Parietal lobe (tissue), 2 donors: ENCODE results near the gene WBP4. TPM values are rescaled to one million over a fixed set of nuclear protein-coding genes. Genes with fewer than 3 reads are reported as not detected.

Source experiments
- small RNA-seq: library from RNA; depleted of rRNA; stranded (forward); fragments of <200 nt; gene quantifications from one replicate; pipeline ENCODE3, GENCODE V24; 2014; ENCODE audit warnings: low replicate concordance
- total RNA-seq: library from RNA; depleted of rRNA; stranded (reverse); fragments of >200 nt; gene quantifications from one replicate; pipeline ENCODE4 v1.2.3, GENCODE V29; 2014

The WBP4 gene, protein sequence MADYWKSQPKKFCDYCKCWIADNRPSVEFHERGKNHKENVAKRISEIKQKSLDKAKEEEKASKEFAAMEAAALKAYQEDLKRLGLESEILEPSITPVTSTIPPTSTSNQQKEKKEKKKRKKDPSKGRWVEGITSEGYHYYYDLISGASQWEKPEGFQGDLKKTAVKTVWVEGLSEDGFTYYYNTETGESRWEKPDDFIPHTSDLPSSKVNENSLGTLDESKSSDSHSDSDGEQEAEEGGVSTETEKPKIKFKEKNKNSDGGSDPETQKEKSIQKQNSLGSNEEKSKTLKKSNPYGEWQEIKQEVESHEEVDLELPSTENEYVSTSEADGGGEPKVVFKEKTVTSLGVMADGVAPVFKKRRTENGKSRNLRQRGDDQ
- 10.6 TPM for total RNA-seq

DNA sequence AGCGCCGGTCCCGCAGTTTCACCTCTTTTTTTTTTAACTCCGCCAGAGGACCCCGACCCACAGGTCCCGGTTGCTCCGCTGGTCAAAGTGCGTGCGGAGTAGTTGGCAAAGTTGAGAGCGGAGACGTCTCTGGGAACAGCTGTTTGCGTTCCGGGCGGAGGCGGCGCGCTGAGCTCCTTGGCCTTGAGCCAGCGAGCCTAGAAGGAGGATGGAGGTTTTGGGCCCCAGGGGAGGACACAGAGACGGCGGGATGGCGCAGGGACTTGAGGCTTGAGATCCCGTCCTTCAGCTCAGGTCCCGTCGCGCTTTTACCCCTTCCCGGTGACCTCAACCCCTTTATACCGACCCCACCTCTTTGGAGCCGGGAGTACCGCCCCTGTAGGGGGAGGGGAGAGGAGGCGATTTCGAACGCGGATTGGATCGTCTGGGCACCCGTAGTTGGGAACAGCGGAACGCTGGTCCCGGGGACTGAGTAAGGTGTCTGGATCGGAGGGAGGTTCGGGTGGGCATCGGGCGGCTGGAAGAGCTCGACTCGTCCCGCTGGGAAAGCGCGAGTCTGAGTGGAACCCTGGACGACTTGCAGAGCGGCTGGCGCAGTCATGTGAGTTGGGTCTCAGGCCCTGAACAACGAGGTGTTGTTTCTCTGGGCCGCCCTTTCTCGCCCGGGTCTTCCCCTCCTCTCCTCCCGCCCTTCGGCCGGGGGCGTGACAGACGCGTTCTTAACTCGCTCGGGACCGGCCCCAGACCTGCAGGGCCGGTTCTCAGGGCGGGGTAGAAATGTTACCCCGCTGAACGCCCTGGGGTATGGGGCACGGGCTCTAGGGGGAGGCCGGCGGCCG, at the start of gene WBP4:
TSS of gene WBP4 (plus strand) at position 435 of the 839 bp plus-strand sequence. CDS start at position 600, 165 bp downstream.

DNA sequence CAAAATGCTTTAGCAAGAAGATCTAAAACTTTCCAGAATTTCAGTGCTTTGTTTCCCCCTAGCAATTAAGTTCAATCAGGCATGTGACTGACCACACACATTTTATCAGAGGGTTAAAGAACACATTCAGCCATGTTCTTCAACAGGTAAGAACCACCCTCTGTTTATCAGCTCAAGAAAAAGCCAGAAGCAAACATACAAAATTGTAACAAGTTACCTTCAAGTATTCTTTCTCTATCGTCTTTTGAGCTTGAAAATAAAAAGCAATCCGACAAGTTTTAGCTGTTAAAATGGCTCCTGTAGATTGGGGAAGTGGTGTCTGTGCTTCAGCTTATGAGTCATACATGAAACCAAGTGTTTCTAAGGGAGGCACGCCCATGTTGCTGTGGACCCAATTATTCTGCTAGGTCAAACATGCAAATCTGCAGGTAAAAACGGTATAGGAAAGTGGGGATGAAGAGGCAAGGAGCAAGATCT, 42.3 kb upstream of the WBP4 start, which contains the start of gene ELF1:
TSS of gene ELF1 (minus strand) at position 306 of the 477 bp plus-strand sequence. CDS start 37,262 bp downstream, outside the sequence.

DNA sequence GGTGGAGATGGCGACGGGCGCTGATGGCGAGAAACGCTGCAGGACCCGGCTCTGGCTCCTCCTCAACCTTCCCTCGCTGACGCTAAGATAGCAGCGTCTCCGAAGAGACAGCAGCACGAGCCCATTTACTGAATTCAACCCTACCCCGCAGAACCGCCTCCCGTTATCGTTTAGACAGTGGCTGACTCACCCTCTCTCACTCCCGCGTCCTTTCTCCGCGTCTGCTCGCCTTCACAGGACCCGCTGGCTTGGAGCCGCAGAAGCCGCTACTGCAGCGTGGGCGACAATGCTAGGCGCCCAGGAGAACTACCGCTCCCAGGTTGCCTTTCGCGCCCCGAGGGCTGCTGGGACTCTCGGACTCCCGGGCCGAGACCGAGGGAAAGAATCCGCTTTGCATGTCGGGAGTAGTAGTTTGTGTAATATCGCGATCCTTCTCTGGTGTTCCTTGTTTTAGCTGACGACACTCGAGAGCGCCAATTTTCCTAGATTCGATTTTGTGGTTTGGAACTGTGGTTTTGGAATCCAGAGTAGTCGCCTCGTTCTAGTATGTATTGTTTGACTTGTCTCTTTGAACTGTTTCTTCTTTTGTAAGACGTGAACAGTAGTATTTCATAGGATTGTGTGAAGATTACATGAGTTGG, 71.3 kb downstream of the WBP4 start, which contains the start of gene KBTBD6:
TSS of gene KBTBD6 (minus strand) at position 291 of the 641 bp plus-strand sequence. CDS start 291 bp downstream, outside the sequence.

Small RNA genes lying within 50 kb of the gene (small RNA-seq; reads per million reads assigned to genes)
- not detected for gene MIR3168
- not detected for gene RN7SL597P

Other genes starting within 250 kb of the WBP4 start
- 9.4 TPM for gene ELF1, start 42.2 kb upstream of the WBP4 start, total RNA-seq
- gene KBTBD6, start 71.3 kb downstream of the WBP4 start, total RNA-seq, result 72.6 TPM
- 43.8 TPM for gene KBTBD7, start 133.1 kb downstream of the WBP4 start, total RNA-seq
- 21.6 TPM for gene MTRF1, start 202.1 kb downstream of the WBP4 start, total RNA-seq
- gene NAA16, start 249.8 kb downstream of the WBP4 start, total RNA-seq, result 54.1 TPM